Testis (tissue), 2 donors: ENCODE data around the gene RASIP1.

Experiments
- CTCF ChIP-seq, 3 experiments: fragments of 450-650 bp in 2 of 3; fragments of 200-600 bp in 1 of 3; sonication (generic) in 1 of 3; IDR thresholded peaks; one replicate each; pipeline ENCODE4 v1.5.1; 2016 to 2019; ENCODE audit warnings: antibody characterized with exemption in 3 of 3, mild to moderate bottlenecking in 2 of 3, moderate library complexity in 1 of 3
- POLR2A ChIP-seq: fragments of 450-650 bp; IDR thresholded peaks from one replicate; pipeline ENCODE4 v1.6.1; 2017; ENCODE audit warnings: antibody characterized with exemption, mild to moderate bottlenecking, moderate library complexity

GRCh38 chr19:48720613-48721296 is 19.7 kb downstream of the RASIP1 start:
- no peak for TF ChIP-seq CTCF (IDR thresholded peaks at IDR 0.05)
- no peak for TF ChIP-seq POLR2A
